Liver (tissue), 3 donors: ENCODE data around the gene SLC25A33.

ENCODE experiments used
- EGR1 ChIP-seq, 2 donors: IDR thresholded peaks; 2 replicates each; pipeline ENCODE4 v1.6.1; 2016 to 2018; ENCODE audit warnings: antibody characterized with exemption in 2 of 2, low read depth in 2 of 2
- GABPA ChIP-seq, 2 donors: IDR thresholded peaks in 1 of 2; conservative IDR thresholded peaks in 1 of 2; 2 replicates each; pipeline ENCODE4 v1.6.1; 2016; ENCODE audit warnings: antibody characterized with exemption in 2 of 2, mild to moderate bottlenecking in 1 of 2, moderate library complexity in 1 of 2
- HNF4A ChIP-seq, 2 donors: conservative IDR thresholded peaks; 2 replicates each; pipeline ENCODE4 v1.6.1; 2016; ENCODE audit warnings: antibody characterized with exemption in 2 of 2, mild to moderate bottlenecking in 2 of 2
- JUND ChIP-seq, 2 donors: IDR thresholded peaks; 2 replicates each; pipeline ENCODE4 v1.6.1; 2016; ENCODE audit warnings: antibody characterized with exemption in 2 of 2
- SP1 ChIP-seq: IDR thresholded peaks from 2 replicates; pipeline ENCODE4 v1.6.1; 2018; ENCODE audit warnings: antibody characterized with exemption, mild to moderate bottlenecking
- TF ChIP-seq, protein P1 (sequence below): fragments of 150-350 bp; IDR thresholded peaks from 2 replicates; pipeline ENCODE4 v1.5.1; 2017; ENCODE audit warnings: improper control_type of control experiment, low read depth, low read length; ENCODE audit not compliant: missing input control
- TF ChIP-seq, protein P2 (sequence below): IDR thresholded peaks from 2 replicates; pipeline ENCODE4 v1.6.1; 2016; ENCODE audit warnings: antibody characterized with exemption
- TF ChIP-seq, protein P3 (sequence below): IDR thresholded peaks from 2 replicates; pipeline ENCODE4 v1.6.1; 2016; ENCODE audit warnings: antibody characterized with exemption, mild to moderate bottlenecking
- donor health status: healthy.
- donor health status: healthy.

DNA sequence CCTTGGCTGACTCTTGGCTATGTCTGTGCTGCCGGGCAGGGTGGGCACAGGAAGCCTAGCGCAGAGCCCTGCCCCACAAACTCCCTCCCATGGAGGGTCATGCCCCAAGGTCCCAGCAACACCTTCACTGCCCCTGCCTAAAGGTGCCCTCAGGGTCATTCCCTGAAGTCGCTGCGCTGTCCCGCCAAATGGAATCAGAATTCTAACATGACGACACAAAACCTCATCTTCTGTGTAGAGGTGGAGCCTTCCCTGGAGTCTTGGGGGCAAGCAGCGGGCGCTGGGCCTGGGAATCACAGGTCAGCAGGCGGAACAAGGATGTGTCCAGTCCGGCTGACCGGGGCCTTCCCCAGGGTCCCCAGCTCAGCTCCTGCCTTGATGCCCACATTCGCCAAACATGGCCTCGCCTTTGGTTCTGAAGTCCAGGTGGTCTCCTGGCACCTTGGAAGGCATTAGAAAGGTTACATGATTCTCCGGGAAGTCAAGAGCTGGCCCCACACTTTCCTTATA lies 66.7 kb downstream of the SLC25A33 start:
- TF ChIP-seq, protein P1, sequence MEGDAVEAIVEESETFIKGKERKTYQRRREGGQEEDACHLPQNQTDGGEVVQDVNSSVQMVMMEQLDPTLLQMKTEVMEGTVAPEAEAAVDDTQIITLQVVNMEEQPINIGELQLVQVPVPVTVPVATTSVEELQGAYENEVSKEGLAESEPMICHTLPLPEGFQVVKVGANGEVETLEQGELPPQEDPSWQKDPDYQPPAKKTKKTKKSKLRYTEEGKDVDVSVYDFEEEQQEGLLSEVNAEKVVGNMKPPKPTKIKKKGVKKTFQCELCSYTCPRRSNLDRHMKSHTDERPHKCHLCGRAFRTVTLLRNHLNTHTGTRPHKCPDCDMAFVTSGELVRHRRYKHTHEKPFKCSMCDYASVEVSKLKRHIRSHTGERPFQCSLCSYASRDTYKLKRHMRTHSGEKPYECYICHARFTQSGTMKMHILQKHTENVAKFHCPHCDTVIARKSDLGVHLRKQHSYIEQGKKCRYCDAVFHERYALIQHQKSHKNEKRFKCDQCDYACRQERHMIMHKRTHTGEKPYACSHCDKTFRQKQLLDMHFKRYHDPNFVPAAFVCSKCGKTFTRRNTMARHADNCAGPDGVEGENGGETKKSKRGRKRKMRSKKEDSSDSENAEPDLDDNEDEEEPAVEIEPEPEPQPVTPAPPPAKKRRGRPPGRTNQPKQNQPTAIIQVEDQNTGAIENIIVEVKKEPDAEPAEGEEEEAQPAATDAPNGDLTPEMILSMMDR = no peak
- no peak for TF ChIP-seq EGR1 (IDR thresholded peaks at IDR 0.05; ENCODE audit: low read depth in 2 of 2)
- no peak for TF ChIP-seq HNF4A (conservative IDR thresholded peaks at IDR 0.05)
- TF ChIP-seq JUND (IDR thresholded peaks at IDR 0.05) = no peak
- no peak for TF ChIP-seq SP1
- TF ChIP-seq, protein P2, sequence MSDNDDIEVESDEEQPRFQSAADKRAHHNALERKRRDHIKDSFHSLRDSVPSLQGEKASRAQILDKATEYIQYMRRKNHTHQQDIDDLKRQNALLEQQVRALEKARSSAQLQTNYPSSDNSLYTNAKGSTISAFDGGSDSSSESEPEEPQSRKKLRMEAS = no peak
- TF ChIP-seq, protein P3, sequence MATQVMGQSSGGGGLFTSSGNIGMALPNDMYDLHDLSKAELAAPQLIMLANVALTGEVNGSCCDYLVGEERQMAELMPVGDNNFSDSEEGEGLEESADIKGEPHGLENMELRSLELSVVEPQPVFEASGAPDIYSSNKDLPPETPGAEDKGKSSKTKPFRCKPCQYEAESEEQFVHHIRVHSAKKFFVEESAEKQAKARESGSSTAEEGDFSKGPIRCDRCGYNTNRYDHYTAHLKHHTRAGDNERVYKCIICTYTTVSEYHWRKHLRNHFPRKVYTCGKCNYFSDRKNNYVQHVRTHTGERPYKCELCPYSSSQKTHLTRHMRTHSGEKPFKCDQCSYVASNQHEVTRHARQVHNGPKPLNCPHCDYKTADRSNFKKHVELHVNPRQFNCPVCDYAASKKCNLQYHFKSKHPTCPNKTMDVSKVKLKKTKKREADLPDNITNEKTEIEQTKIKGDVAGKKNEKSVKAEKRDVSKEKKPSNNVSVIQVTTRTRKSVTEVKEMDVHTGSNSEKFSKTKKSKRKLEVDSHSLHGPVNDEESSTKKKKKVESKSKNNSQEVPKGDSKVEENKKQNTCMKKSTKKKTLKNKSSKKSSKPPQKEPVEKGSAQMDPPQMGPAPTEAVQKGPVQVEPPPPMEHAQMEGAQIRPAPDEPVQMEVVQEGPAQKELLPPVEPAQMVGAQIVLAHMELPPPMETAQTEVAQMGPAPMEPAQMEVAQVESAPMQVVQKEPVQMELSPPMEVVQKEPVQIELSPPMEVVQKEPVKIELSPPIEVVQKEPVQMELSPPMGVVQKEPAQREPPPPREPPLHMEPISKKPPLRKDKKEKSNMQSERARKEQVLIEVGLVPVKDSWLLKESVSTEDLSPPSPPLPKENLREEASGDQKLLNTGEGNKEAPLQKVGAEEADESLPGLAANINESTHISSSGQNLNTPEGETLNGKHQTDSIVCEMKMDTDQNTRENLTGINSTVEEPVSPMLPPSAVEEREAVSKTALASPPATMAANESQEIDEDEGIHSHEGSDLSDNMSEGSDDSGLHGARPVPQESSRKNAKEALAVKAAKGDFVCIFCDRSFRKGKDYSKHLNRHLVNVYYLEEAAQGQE = no peak
- no peak for TF ChIP-seq GABPA (IDR thresholded peaks at IDR 0.05 in 1 of 2, conservative IDR thresholded peaks at IDR 0.05 in 1 of 2)
